Rectal smooth muscle tissue (tissue), 1 donor: ENCODE data around the gene TSEN34.
"Not testable (repeated sequence)": the region's sequence is repeated elsewhere in the genome, so short reads cannot be mapped to it uniquely, and the experiment has no call there.

Experiments
- H3K27ac ChIP-seq: one replicate; pipeline ENCODE4 v1.7.0; 2013; ENCODE audit warnings: low read depth, low read length, inconsistent platforms
- H3K27me3 ChIP-seq: one replicate; pipeline ENCODE4 v1.7.0; 2013; ENCODE audit warnings: low read length; ENCODE audit not compliant: control insufficient read depth, insufficient read depth
- H3K36me3 ChIP-seq: one replicate; pipeline ENCODE4 v1.7.0; 2013; ENCODE audit warnings: low read length; ENCODE audit not compliant: control insufficient read depth, insufficient read depth
- H3K4me1 ChIP-seq: one replicate; pipeline ENCODE4 v1.7.0; 2013; ENCODE audit warnings: low read length; ENCODE audit not compliant: control insufficient read depth, insufficient read depth
- H3K4me3 ChIP-seq: one replicate; pipeline ENCODE4 v1.7.0; 2013; ENCODE audit warnings: low read length
- H3K9ac ChIP-seq: one replicate; pipeline ENCODE4 v1.7.0; 2013; ENCODE audit warnings: low read length

TSEN34 gene

DNA sequence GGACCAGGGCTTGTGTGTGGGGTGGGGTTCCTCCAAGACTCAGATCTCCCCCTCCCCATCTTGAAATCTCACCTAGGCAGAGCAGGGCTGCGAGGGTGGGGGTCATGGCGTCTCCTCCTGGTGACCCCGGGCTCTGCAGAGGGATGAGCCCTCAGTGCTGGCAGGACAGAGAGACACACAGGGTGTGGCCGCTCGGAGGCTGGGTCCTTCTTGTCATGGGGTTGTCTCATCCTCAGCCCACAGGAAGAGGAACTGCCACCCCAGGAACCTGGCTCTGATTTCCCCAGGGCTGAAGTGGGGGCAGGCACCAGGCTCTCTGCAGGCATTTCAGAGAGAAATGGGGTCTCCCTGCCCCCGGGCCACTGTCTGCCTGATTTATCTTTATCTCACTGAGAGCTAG, 51.5 kb downstream of the TSEN34 start, which contains the start of gene LILRA6:
Gene LILRA6, minus strand, starts transcription at position 145 of the 400 bp plus-strand sequence.
- H3K36me3 ChIP-seq, H3K4me3 ChIP-seq, H3K9ac ChIP-seq, H3K27ac ChIP-seq, H3K4me1 ChIP-seq, H3K27me3 ChIP-seq: not testable (repeated sequence)

DNA sequence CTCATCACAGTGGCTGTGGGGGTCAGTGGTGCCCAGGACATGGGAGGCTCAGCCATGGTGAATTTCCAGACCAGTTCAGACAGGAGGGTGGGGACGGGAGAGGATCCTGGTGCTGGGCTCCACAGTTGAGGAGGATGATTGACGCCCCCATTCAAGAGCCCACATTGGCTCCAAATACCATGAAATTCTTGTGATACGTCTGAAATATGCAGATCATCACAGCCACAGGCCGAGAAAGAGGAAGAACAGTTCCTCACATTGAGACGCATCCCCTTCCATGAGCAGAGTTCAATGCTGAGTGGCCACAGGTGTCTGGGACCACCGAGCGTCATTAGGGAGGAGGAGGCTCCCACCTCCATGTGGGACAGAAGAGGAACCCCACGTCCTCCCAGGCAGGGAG, 52.7 kb downstream of the TSEN34 start:
- not testable (repeated sequence) for H3K36me3 ChIP-seq, H3K27ac ChIP-seq, H3K9ac ChIP-seq, H3K27me3 ChIP-seq, H3K4me3 ChIP-seq, H3K4me1 ChIP-seq
